ENCODE results near the gene TM9SF3.

TM9SF3 gene

GRCh38 chr10:96616961-96617360 lies 30.1 kb upstream of the TM9SF3 start:
- no peak overlapping the region for H3K9ac ChIP-seq (ENCODE audit: low read length)
- no peak for DNase-seq (ENCODE audit: low read depth)
- H3K9me3 ChIP-seq (ENCODE audit: control insufficient read depth, low read length) = no peaks in the 10 kb centered on the region
- peaks cover 25% of the 10 kb centered on the region for H3K4me1 ChIP-seq (ENCODE audit: control insufficient read depth, insufficient read depth, low read length)
- peaks cover 8% of the 10 kb centered on the region for H3K27me3 ChIP-seq (replicated peaks; ENCODE audit: control insufficient read depth, insufficient read depth, low read length)
- no peaks in the 10 kb centered on the region for H3K36me3 ChIP-seq (ENCODE audit: control insufficient read depth, insufficient read depth, low read length, severe bottlenecking)
- H3K4me3 ChIP-seq (ENCODE audit: low read length) = no peak overlapping the region

DNA sequence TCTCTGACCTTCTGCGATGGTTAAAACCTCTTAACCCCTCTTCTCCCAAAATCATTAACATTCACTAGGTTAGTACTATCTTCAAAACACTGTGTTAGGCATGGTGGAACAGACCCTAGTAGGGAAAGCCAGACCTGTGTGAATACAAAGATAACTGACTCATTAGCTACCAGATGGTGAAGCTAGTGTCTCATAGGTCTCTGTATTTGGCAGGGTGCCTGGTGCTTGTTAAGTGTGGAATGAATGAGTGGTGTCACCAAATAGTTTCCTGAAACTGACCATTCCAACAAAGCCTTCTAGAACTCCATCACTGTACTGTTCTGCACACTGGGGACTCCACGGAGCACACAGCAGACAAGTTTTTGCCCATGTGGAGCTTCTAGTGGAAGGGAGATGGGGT lies 27.7 kb upstream of the TM9SF3 start:
- Histone ChIP-seq H3K9ac (ENCODE audit: low read length) (no peak overlapping the region), H3K9me3 (ENCODE audit: control insufficient read depth, low read length) (no peaks in the 10 kb centered on the region), H3K4me3 (ENCODE audit: low read length) (no peak overlapping the region), H3K4me1 (ENCODE audit: control insufficient read depth, insufficient read depth, low read length) (peaks cover 18% of the 10 kb centered on the region), H3K36me3 (ENCODE audit: control insufficient read depth, insufficient read depth, low read length, severe bottlenecking) (no peaks in the 10 kb centered on the region), H3K27me3 (replicated peaks; ENCODE audit: control insufficient read depth, insufficient read depth, low read length) (peaks cover 6% of the 10 kb centered on the region)
- peak; percentile 65 for DNase-seq (ENCODE audit: low read depth)

- peaks cover 8% of the 10 kb centered on the region for H3K4me1 ChIP-seq (ENCODE audit: control insufficient read depth, insufficient read depth, low read length)
- H3K9ac ChIP-seq (ENCODE audit: low read length) = no peak overlapping the region
- no peaks in the 10 kb centered on the region for H3K36me3 ChIP-seq (ENCODE audit: control insufficient read depth, insufficient read depth, low read length, severe bottlenecking)
- DNase-seq (ENCODE audit: low read depth) = peak; percentile 7
- H3K4me3 ChIP-seq (ENCODE audit: low read length) = no peak overlapping the region
- peaks cover 9% of the 10 kb centered on the region for H3K27me3 ChIP-seq (replicated peaks; ENCODE audit: control insufficient read depth, insufficient read depth, low read length)
- no peaks in the 10 kb centered on the region for H3K9me3 ChIP-seq (ENCODE audit: control insufficient read depth, low read length)
Observed at GRCh38 chr10:96613576-96613975, 26.8 kb upstream of the TM9SF3 start.

GRCh38 chr10:96612055-96612830 lies 25.4 kb upstream of the TM9SF3 start:
- Histone ChIP-seq H3K4me3 (ENCODE audit: low read length) (no peak overlapping the region), H3K9ac (ENCODE audit: low read length) (no peak overlapping the region), H3K4me1 (ENCODE audit: control insufficient read depth, insufficient read depth, low read length) (peaks cover 7% of the 10 kb centered on the region), H3K9me3 (ENCODE audit: control insufficient read depth, low read length) (no peaks in the 10 kb centered on the region), H3K27me3 (replicated peaks; ENCODE audit: control insufficient read depth, insufficient read depth, low read length) (peaks cover 16% of the 10 kb centered on the region), H3K36me3 (ENCODE audit: control insufficient read depth, insufficient read depth, low read length, severe bottlenecking) (no peaks in the 10 kb centered on the region)
- no peak for DNase-seq (ENCODE audit: low read depth)

DNA sequence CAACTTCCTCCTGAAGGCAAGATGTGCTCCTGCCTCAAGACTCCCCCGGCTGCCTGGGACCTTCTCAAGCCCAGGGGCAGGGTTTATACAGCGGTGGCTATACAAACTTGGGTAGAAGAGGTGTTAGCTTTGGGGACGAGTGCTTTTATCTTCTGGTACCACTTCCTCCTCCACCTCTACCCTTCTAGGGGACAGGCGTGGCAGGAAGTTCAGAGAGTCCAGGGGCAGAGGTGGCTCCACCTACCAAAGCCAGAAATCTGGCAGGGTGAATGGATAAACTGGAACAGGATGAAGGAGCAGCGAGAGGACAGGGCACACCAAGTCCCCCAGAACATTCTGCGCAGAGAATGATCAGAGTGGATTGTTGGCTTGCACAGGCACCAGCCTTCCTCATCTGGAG lies 24.0 kb upstream of the TM9SF3 start:
- Histone ChIP-seq H3K27me3 (replicated peaks; ENCODE audit: control insufficient read depth, insufficient read depth, low read length) (peaks cover 16% of the 10 kb centered on the region), H3K4me3 (ENCODE audit: low read length) (no peak overlapping the region), H3K9ac (ENCODE audit: low read length) (no peak overlapping the region), H3K9me3 (ENCODE audit: control insufficient read depth, low read length) (no peaks in the 10 kb centered on the region), H3K4me1 (ENCODE audit: control insufficient read depth, insufficient read depth, low read length) (peaks cover 7% of the 10 kb centered on the region), H3K36me3 (ENCODE audit: control insufficient read depth, insufficient read depth, low read length, severe bottlenecking) (no peaks in the 10 kb centered on the region)
- no peak for DNase-seq (ENCODE audit: low read depth)

DNA sequence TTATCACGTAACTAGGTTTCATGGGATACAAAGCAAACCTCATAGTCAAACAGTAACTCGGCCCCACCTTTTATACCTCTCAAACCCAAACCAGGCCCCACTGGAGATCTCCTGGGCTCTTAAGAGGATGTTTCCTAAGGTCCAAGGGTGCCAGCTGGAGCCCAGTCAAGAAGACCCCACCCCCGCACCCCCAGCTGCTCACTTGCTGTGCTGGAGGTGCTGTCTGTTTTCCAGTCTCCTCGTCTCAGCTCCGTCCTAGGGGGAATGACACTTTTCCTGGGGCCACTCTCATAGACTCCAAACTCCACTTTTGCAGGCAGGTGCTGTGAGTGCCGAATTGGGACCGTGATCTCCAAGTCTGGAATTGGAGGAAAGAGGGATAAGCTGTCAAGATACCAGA lies 22.7 kb upstream of the TM9SF3 start:
- H3K9ac ChIP-seq (ENCODE audit: low read length) = no peak overlapping the region
- H3K36me3 ChIP-seq (ENCODE audit: control insufficient read depth, insufficient read depth, low read length, severe bottlenecking) = no peaks in the 10 kb centered on the region
- DNase-seq (ENCODE audit: low read depth) = no peak
- no peak overlapping the region for H3K4me3 ChIP-seq (ENCODE audit: low read length)
- peaks cover 16% of the 10 kb centered on the region for H3K27me3 ChIP-seq (replicated peaks; ENCODE audit: control insufficient read depth, insufficient read depth, low read length)
- peaks cover 7% of the 10 kb centered on the region for H3K4me1 ChIP-seq (ENCODE audit: control insufficient read depth, insufficient read depth, low read length)
- H3K9me3 ChIP-seq (ENCODE audit: control insufficient read depth, low read length) = no peaks in the 10 kb centered on the region

DNA sequence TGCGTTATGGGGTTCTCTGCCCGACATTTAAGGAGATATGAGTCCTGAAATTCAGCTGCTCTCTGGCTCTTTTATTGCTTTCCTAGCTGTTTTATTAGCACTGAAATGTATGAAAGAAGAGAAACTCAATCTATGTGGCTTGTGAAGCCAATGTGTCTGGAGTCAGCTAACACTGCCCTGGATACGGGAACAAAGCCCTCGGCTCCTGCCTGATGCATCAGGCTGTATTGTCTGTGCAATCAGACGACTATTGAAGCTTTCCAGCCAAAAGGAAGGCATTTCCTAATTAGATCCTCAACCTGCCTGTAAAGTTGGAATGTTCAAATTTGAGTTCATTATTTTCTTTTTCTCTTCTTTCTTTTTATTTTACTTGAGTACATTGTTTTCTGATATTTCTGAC lies 22.0 kb upstream of the TM9SF3 start:
- Histone ChIP-seq H3K9ac (ENCODE audit: low read length) (no peak overlapping the region), H3K4me3 (ENCODE audit: low read length) (no peak overlapping the region), H3K4me1 (ENCODE audit: control insufficient read depth, insufficient read depth, low read length) (peaks cover 5% of the 10 kb centered on the region), H3K36me3 (ENCODE audit: control insufficient read depth, insufficient read depth, low read length, severe bottlenecking) (no peaks in the 10 kb centered on the region), H3K27me3 (replicated peaks; ENCODE audit: control insufficient read depth, insufficient read depth, low read length) (peaks cover 16% of the 10 kb centered on the region), H3K9me3 (ENCODE audit: control insufficient read depth, low read length) (no peaks in the 10 kb centered on the region)
- DNase-seq (ENCODE audit: low read depth) = no peak

DNA sequence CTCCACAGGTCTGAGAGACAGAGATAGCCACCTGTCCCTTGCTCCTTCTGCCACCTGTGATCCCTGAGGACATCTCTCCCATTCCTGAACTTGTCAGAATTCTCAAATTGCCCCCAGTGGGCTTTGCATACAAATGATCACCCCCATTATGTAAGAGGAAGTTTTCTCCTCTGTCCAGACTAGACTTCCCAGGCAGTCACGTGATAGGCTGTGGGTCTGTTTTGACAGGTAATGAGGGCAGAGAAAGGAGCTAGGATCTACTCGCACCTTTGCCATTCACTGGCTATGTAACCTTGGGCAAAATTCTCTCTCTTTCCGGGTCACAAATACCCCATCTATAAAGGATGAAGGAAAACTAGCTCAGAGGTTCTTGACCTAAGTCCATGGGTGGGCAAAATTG lies 21.4 kb upstream of the TM9SF3 start:
- Histone ChIP-seq H3K9me3 (ENCODE audit: control insufficient read depth, low read length) (no peaks in the 10 kb centered on the region), H3K9ac (ENCODE audit: low read length) (no peak overlapping the region), H3K36me3 (ENCODE audit: control insufficient read depth, insufficient read depth, low read length, severe bottlenecking) (no peaks in the 10 kb centered on the region), H3K4me3 (ENCODE audit: low read length) (no peak overlapping the region), H3K4me1 (ENCODE audit: control insufficient read depth, insufficient read depth, low read length) (no peaks in the 10 kb centered on the region), H3K27me3 (replicated peaks; ENCODE audit: control insufficient read depth, insufficient read depth, low read length) (peaks cover 16% of the 10 kb centered on the region)
- DNase-seq (ENCODE audit: low read depth) = no peak

- Histone ChIP-seq H3K4me1 (ENCODE audit: control insufficient read depth, insufficient read depth, low read length) (no peaks in the 10 kb centered on the region), H3K9ac (ENCODE audit: low read length) (no peak overlapping the region), H3K27me3 (replicated peaks; ENCODE audit: control insufficient read depth, insufficient read depth, low read length) (peaks cover 19% of the 10 kb centered on the region), H3K36me3 (ENCODE audit: control insufficient read depth, insufficient read depth, low read length, severe bottlenecking) (no peaks in the 10 kb centered on the region), H3K4me3 (ENCODE audit: low read length) (no peak overlapping the region), H3K9me3 (ENCODE audit: control insufficient read depth, low read length) (no peaks in the 10 kb centered on the region)
- DNase-seq (ENCODE audit: low read depth) = no peak
Observed at GRCh38 chr10:96606946-96607345, 20.1 kb upstream of the TM9SF3 start.

- no peak for DNase-seq (ENCODE audit: low read depth)
- H3K36me3 ChIP-seq (ENCODE audit: control insufficient read depth, insufficient read depth, low read length, severe bottlenecking) = no peaks in the 10 kb centered on the region
- H3K4me3 ChIP-seq (ENCODE audit: low read length) = no peak overlapping the region
- peaks cover 19% of the 10 kb centered on the region for H3K27me3 ChIP-seq (replicated peaks; ENCODE audit: control insufficient read depth, insufficient read depth, low read length)
- no peaks in the 10 kb centered on the region for H3K4me1 ChIP-seq (ENCODE audit: control insufficient read depth, insufficient read depth, low read length)
- no peaks in the 10 kb centered on the region for H3K9me3 ChIP-seq (ENCODE audit: control insufficient read depth, low read length)
- no peak overlapping the region for H3K9ac ChIP-seq (ENCODE audit: low read length)
Observed at GRCh38 chr10:96606216-96606615, 19.4 kb upstream of the TM9SF3 start.

- H3K9me3 ChIP-seq (ENCODE audit: control insufficient read depth, low read length) = peaks cover 5% of the 10 kb centered on the region
- H3K36me3 ChIP-seq (ENCODE audit: control insufficient read depth, insufficient read depth, low read length, severe bottlenecking) = no peaks in the 10 kb centered on the region
- H3K4me3 ChIP-seq (ENCODE audit: low read length) = no peak overlapping the region
- H3K4me1 ChIP-seq (ENCODE audit: control insufficient read depth, insufficient read depth, low read length) = no peaks in the 10 kb centered on the region
- H3K27me3 ChIP-seq (replicated peaks; ENCODE audit: control insufficient read depth, insufficient read depth, low read length) = peaks cover 7% of the 10 kb centered on the region
- DNase-seq (ENCODE audit: low read depth) = no peak
- no peak overlapping the region for H3K9ac ChIP-seq (ENCODE audit: low read length)
Observed at GRCh38 chr10:96600337-96600736, 13.5 kb upstream of the TM9SF3 start.

DNA sequence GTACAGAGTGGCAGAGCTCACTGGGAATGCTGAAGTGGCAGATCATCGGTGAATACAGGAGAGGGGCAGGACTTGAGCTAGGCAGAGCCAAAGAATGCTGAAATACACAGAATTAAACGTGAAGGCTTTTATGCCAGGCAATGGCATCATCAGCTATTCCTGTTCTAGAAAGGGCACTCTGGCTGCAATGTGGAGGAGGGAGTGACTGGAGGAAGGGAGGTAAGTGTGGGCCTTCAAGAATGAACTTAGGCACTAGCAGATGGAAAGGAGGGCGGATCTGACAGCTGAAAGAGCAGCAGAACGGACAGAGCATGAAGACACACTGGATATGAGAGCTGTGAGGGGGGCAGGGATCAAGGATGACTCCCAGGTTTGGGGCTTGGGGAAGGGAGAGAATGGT lies 12.0 kb upstream of the TM9SF3 start:
- H3K4me3 ChIP-seq (ENCODE audit: low read length) = no peak overlapping the region
- no peak for DNase-seq (ENCODE audit: low read depth)

More for the DNA sequence above, 12.0 kb upstream of the TM9SF3 start:
- Histone ChIP-seq H3K9ac (ENCODE audit: low read length) (no peak overlapping the region), H3K27me3 (replicated peaks; ENCODE audit: control insufficient read depth, insufficient read depth, low read length) (peaks cover 7% of the 10 kb centered on the region), H3K4me1 (ENCODE audit: control insufficient read depth, insufficient read depth, low read length) (no peaks in the 10 kb centered on the region), H3K9me3 (ENCODE audit: control insufficient read depth, low read length) (peaks cover 17% of the 10 kb centered on the region), H3K36me3 (ENCODE audit: control insufficient read depth, insufficient read depth, low read length, severe bottlenecking) (no peaks in the 10 kb centered on the region)

All from adipocyte (in vitro differentiated cells).